ENCODE measurements around the gene CCDC47.
A peak's percentile ranks its signal among the peaks of the same experiment; 100 is the strongest.

CCDC47 gene

GRCh38 chr17:63785556-63785955 is 12.2 kb upstream of the CCDC47 start:
- no peak for DNase-seq (ENCODE audit: low read depth)

GRCh38 chr17:63783522-63783921 is 10.1 kb upstream of the CCDC47 start:
- DNase-seq (ENCODE audit: low read depth), result no peak

- no peak for DNase-seq (ENCODE audit: low read depth)
These were observed 7.5 kb upstream of the CCDC47 start for GRCh38 chr17:63780928-63781327.

- no peak for DNase-seq (ENCODE audit: low read depth)
These were observed 7.1 kb upstream of the CCDC47 start for GRCh38 chr17:63780507-63780906.

DNA sequence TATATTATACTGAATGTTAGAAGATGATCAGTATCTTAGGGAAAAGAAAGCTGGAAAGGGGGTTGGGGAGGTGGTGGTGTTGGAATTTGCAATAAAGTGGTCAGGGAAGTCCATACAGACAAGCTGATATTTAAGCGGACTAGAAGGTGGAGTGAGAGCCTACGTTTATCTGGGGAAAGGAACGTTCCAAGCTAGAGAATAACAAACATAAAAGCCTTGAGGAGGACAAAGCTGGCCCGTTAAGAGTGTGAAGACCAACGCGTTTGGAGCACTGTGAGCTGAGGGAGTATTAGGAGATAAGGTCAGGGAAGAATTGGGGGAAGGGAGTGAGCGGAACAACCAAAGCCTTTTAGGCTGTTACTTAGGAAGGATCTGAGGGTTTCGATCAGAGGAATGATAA is 2.0 kb upstream of the CCDC47 start:
- DNase-seq (ENCODE audit: low read depth), result no peak

GRCh38 chr17:63774969-63775265 is 1.5 kb upstream of the CCDC47 start:
- DNase-seq (ENCODE audit: low read depth), result no peak

- DNase-seq (ENCODE audit: low read depth), result peak; percentile 79
These were observed 958 bp upstream of the CCDC47 start, which contains the start of gene DDX42 for GRCh38 chr17:63774141-63774968. DDX42 (plus strand) TSS chr17:63774170; CDS start chr17:63787050, 12,880 bp downstream.

- DNase-seq (ENCODE audit: low read depth), result no peak
These were observed 561 bp downstream of the CCDC47 start for GRCh38 chr17:63772801-63773271.

- no peak for DNase-seq (ENCODE audit: low read depth)
These were observed 5.0 kb downstream of the CCDC47 start for GRCh38 chr17:63768433-63768832.

DNA sequence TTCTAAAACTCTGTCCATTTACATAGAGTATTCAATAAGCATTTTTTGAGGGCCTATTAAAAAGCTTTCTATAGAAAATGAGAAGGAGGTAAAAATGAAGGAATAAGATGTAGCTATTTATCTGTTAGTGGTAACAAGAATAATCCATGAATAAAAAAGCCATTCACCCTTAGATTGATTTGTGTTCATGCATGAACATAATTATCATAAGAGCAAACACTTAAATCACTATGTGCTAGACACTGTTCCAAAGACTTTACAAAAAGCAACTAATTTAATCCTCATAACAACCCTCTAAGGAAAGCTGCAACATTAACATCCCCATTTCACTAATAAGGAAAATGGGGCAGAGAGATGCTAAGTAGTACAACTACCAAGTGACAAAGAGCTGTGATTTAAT is 6.6 kb downstream of the CCDC47 start:
- no peak for DNase-seq (ENCODE audit: low read depth)

DNA sequence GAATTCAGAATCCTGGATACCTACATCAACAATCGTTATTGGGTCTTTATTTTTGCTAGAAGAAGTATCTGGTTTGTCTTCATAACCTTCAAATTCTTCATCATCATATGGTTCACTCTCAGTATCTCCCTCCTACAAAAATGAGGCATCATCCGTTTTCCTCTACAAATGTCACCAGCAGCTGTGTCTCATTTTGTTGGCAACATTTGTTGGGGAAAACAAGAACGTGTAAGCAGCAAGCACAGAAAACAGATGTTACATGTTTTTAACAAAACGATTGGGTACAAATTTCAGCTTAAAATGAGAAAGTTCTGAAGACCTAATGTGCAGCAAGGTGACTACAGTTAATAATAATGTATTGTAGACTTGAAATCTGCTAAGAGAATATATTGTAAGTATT is 8.7 kb downstream of the CCDC47 start:
- DNase-seq (ENCODE audit: low read depth), result no peak

DNA sequence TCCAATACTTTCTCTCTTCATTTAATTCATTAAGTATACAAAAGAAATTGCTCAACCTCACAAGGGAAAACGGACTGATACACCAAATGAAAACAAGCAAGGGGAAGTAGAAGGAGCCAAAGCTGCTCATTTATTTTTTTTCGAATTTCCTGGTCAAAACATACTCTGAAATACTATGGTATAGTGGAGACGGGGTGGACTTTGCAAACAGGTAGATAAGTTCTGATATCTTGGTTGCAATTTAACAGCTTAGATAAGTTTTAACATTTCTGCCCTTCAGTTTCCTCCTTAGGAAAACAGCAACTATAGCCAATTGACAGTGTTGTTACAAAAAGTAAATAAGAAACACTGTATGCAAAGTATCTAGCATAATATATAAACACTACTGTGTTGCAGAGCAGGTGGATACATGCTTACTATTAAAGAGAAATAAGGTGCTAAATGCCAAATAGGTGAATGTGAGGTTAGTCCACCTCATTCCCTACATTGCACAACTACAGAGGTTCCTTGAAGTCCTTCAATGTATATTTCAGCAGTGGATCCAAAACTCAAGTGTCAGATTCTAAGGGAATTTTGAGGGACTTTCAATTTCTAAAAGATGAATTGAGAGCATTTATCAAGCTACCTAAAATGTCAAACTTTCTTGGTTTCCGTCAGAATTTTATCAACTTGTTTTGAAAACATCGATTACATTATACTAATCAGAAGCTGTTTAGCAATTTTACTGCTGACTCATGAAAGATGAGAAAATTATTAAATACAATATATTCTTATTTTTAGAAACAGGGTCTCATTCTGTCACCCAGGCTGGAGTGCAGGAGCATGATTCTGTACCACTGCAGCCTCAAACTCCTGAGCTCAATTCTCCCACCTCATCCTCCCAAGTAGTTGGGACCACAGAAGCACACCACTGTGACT is 11.0 kb downstream of the CCDC47 start:
- no peak for DNase-seq (ENCODE audit: low read depth)

DNA sequence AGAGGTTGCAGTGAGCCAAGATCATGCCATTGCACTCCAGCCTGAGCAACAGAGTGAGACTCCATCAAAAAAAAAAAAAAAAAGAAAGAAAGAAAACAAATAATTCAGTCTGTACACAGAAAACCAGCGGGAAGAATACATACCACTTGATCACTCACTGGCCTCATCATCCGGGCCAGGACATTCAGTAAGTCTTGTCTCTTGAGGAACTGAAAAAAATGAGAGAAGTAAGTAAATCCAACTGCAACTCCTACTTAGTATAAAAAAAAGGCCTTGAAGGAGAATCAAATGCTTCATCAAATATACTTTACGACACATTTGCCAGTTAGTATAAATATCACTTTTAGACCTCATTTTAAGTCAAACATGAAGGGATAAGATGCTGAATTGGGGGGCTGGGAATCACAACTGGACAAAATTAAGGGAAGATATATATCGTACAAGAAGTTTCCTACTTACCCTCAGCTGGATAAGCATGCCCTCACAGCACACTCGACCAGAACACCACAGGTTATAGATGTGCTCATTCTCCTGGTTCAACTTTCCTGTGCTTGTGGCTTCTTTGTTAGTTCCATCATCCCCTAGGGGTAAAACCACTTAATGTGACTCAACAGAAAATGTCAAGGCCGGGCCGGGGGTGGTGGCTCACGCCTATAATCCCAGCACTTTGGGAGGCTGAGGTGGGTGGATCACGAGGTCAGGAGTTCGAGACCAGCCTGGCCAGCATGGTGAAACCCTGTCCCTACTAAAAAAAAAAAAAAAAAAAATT is 12.4 kb downstream of the CCDC47 start:
- DNase-seq (ENCODE audit: low read depth), result no peak

- DNase-seq (ENCODE audit: low read depth), result no peak
These were observed 15.0 kb downstream of the CCDC47 start for GRCh38 chr17:63758428-63758827.

- no peak for DNase-seq (ENCODE audit: low read depth)
These were observed 19.4 kb downstream of the CCDC47 start for GRCh38 chr17:63754046-63754445.

- no peak for DNase-seq (ENCODE audit: low read depth)
These were observed 20.2 kb downstream of the CCDC47 start for GRCh38 chr17:63753215-63753614.

GRCh38 chr17:63752707-63753106 is 20.7 kb downstream of the CCDC47 start:
- DNase-seq (ENCODE audit: low read depth), result no peak

- no peak for DNase-seq (ENCODE audit: low read depth)
These were observed 21.6 kb downstream of the CCDC47 start for GRCh38 chr17:63751806-63752205.

- peak; percentile 98 for DNase-seq (ENCODE audit: low read depth)
These were observed 31.8 kb downstream of the CCDC47 start, which contains the start of gene STRADA for GRCh38 chr17:63741408-63742173. STRADA (minus strand) TSS chr17:63741799; CDS start chr17:63728369, 13,430 bp downstream.

- DNase-seq (ENCODE audit: low read depth), result no peak
These were observed 32.3 kb downstream of the CCDC47 start for GRCh38 chr17:63741143-63741407.

DNA sequence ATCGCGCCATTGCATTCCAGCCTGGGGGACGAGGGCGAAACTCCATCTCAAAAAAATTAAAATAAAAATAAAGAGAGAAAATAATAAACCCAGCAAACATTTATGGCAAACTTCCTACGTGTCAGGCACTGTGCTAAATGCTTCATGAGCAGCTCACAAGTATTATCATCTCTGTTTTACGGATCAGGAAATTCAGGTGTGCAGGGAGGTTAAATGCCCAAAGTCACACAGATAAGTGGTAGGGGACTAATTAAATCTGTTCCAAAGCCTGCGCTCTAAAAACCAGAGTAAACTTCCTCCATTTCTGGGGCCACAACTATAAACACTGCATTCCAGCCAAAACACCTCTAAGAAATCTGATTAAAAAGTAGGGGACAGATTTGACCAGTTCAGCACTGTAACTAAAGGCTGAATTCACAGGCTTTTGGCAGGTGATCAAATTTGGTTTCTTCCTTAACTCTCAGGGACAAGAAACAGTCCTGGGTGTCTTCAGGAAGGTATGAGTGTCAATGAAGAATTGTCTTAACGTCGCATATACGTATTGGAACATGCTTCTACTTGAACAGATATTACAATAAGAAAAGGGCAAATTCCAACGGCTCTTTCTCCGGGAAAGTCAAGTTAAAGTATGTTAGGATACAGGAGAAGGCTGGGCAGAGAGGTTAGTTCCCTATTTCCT is 32.8 kb downstream of the CCDC47 start:
- DNase-seq (ENCODE audit: low read depth), result no peak

Measured in stimulated activated CD8-positive, alpha-beta memory T cell treated with anti-CD3 and anti-CD28 coated beads, Interleukin-7, amount 100 ng/mL, for 24 hours (primary cell).